ENCODE data around the gene CYP27B1.

DNA sequence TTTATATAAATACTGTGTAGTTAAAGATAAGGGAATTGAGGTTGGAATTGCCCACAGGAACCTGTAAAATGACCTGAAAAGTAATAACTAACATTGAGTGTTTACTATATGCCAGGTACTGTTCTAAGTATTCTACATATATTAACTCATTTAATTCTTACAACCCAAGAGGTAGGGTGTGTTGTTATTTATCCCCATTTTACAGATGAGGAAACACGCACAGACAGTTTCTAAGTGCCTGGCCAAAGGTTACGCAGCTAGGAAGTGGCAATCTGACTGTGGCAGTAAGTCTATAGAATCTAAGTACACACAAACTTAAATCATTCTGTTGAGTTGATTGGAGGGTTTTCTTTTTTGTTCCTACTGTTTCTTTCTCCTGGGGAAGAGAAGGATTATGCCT lies 23.1 kb downstream of the CYP27B1 start:
- TF ChIP-seq, protein P1, sequence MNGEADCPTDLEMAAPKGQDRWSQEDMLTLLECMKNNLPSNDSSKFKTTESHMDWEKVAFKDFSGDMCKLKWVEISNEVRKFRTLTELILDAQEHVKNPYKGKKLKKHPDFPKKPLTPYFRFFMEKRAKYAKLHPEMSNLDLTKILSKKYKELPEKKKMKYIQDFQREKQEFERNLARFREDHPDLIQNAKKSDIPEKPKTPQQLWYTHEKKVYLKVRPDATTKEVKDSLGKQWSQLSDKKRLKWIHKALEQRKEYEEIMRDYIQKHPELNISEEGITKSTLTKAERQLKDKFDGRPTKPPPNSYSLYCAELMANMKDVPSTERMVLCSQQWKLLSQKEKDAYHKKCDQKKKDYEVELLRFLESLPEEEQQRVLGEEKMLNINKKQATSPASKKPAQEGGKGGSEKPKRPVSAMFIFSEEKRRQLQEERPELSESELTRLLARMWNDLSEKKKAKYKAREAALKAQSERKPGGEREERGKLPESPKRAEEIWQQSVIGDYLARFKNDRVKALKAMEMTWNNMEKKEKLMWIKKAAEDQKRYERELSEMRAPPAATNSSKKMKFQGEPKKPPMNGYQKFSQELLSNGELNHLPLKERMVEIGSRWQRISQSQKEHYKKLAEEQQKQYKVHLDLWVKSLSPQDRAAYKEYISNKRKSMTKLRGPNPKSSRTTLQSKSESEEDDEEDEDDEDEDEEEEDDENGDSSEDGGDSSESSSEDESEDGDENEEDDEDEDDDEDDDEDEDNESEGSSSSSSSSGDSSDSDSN (IDR thresholded peaks at IDR 0.05; ENCODE audit: borderline replicate concordance in 1 of 2, low read depth in 2 of 2, low read length in 2 of 2), result no peak
- TF ChIP-seq JUND (IDR thresholded peaks at IDR 0.05; ENCODE audit: borderline replicate concordance, low read depth, low read length) (no peak), JUND (tag; IDR thresholded peaks at IDR 0.05; ENCODE audit: borderline replicate concordance, low read depth, low read length) (no peak), POLR2A (conservative IDR thresholded peaks at IDR 0.05) (no peak), GABPA (tag; conservative IDR thresholded peaks at IDR 0.05; ENCODE audit: low read depth) (no peak), FOXK2 (conservative IDR thresholded peaks at IDR 0.05 in 1 of 2, IDR thresholded peaks at IDR 0.05 in 1 of 2; ENCODE audit: low read depth in 2 of 2) (no peak), HDAC8 (tag; IDR thresholded peaks at IDR 0.05) (no peak), SIN3A (IDR thresholded peaks at IDR 0.05; ENCODE audit: borderline replicate concordance in 2 of 2, control insufficient read depth in 1 of 2, low read depth in 2 of 2, low read length in 2 of 2) (no peak), SOX6 (IDR thresholded peaks at IDR 0.05) (no peak), GATAD2B (IDR thresholded peaks at IDR 0.05; ENCODE audit: borderline replicate concordance) (no peak), MYBL2 (IDR thresholded peaks at IDR 0.05; ENCODE audit: low read depth) (no peak), MYBL2 (CRISPR knock-in tag; IDR thresholded peaks at IDR 0.05; ENCODE audit: borderline replicate concordance) (no peak), PRMT5 (CRISPR knock-in tag; IDR thresholded peaks at IDR 0.05) (no peak)
- TF ChIP-seq, protein P2, sequence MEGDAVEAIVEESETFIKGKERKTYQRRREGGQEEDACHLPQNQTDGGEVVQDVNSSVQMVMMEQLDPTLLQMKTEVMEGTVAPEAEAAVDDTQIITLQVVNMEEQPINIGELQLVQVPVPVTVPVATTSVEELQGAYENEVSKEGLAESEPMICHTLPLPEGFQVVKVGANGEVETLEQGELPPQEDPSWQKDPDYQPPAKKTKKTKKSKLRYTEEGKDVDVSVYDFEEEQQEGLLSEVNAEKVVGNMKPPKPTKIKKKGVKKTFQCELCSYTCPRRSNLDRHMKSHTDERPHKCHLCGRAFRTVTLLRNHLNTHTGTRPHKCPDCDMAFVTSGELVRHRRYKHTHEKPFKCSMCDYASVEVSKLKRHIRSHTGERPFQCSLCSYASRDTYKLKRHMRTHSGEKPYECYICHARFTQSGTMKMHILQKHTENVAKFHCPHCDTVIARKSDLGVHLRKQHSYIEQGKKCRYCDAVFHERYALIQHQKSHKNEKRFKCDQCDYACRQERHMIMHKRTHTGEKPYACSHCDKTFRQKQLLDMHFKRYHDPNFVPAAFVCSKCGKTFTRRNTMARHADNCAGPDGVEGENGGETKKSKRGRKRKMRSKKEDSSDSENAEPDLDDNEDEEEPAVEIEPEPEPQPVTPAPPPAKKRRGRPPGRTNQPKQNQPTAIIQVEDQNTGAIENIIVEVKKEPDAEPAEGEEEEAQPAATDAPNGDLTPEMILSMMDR (IDR thresholded peaks at IDR 0.05 in 2 of 3, conservative IDR thresholded peaks at IDR 0.05 in 1 of 3; ENCODE audit: insufficient read depth in 2 of 3, low read depth in 1 of 3, low read length in 3 of 3), result no peak
- TF ChIP-seq, protein P3, sequence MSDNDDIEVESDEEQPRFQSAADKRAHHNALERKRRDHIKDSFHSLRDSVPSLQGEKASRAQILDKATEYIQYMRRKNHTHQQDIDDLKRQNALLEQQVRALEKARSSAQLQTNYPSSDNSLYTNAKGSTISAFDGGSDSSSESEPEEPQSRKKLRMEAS (CRISPR knock-in tag; IDR thresholded peaks at IDR 0.05), result no peak
